ENCODE measurements around the gene SLC35F3.

Gene SLC35F3

DNA sequence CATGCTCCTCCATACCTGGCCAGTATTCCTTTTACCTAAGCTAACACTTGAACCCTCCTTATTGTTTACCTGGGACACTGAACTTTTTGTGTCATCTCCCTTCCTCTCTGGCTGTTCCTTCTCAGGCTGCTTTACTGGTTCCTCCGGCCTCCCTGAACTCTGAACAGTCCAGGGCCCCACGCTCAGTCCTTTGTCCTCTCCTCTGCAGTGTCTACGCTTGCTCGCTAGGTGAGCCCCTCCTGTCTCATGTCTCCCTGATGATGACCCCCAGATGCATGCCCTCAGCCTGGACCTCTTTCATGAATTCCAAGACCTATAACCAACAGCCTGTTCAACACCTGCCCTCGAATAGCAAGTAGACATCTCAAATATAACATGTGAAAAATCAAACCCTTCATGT is 360.4 kb downstream of the SLC35F3 start:
- TF ChIP-seq EZH2phosphoT487 (IDR thresholded peaks at IDR 0.05; ENCODE audit: borderline replicate concordance, low read length) (no peak), CTCF (IDR thresholded peaks at IDR 0.05; ENCODE audit: low read depth, low read length, poor library complexity, severe bottlenecking) (no peak)

DNA sequence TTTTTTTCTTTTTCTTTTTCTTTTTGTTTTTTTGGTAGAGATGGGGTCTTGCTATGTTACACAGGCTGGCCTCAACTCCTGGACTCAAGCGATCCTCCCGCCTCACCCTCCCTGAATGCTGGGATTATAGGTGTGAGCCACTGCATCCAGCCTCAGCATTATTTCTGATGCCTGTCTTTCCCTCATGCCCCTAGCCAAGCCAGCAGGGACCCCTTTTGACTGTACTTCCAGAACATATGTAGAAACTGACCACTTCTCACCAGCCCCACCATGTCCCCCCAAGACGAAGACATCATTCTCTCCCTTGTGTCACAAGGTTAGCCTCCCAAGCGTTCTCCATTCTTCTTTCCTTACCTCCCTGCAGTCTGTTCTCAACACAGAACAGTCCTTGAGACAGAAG is 360.8 kb downstream of the SLC35F3 start:
- Histone ChIP-seq H3K36me3 (ENCODE audit: control insufficient read depth, low read length) (no peaks in the 10 kb centered on the region), H3K4me3 (ENCODE audit: low read length) (no peak overlapping the region), H3K9me2 (replicated peaks; ENCODE audit: control insufficient read depth, low read length) (no peaks in the 10 kb centered on the region), H3K4me2 (ENCODE audit: low read length) (no peak overlapping the region), H3K9me3 (ENCODE audit: control insufficient read depth, insufficient read depth, low read length) (no peaks in the 10 kb centered on the region), H3K4me1 (ENCODE audit: control insufficient read depth, low read length) (no peaks in the 10 kb centered on the region), H3K79me2 (ENCODE audit: control insufficient read depth, low read length) (no peaks in the 10 kb centered on the region), H4K20me1 (ENCODE audit: control insufficient read depth, insufficient read depth, low read depth, low read length) (no peaks in the 10 kb centered on the region), H3K27me3 (ENCODE audit: control insufficient read depth, low read length) (no peaks in the 10 kb centered on the region), H3K27ac (ENCODE audit: low read depth, low read length) (no peak overlapping the region), H3F3A (ENCODE audit: control insufficient read depth, insufficient read depth) (no peaks in the 10 kb centered on the region)
- TF ChIP-seq EZH2phosphoT487 (IDR thresholded peaks at IDR 0.05; ENCODE audit: borderline replicate concordance, low read length) (no peak), CTCF (IDR thresholded peaks at IDR 0.05; ENCODE audit: low read depth, low read length, poor library complexity, severe bottlenecking) (no peak)

More for the DNA sequence above, 360.4 kb downstream of the SLC35F3 start:
- Histone ChIP-seq H3K27ac (ENCODE audit: low read depth, low read length) (no peak overlapping the region), H3K4me3 (ENCODE audit: low read length) (no peak overlapping the region), H3K27me3 (ENCODE audit: control insufficient read depth, low read length) (no peaks in the 10 kb centered on the region), H3K9me2 (replicated peaks; ENCODE audit: control insufficient read depth, low read length) (no peaks in the 10 kb centered on the region), H3F3A (ENCODE audit: control insufficient read depth, insufficient read depth) (no peaks in the 10 kb centered on the region), H3K4me1 (ENCODE audit: control insufficient read depth, low read length) (no peaks in the 10 kb centered on the region), H3K36me3 (ENCODE audit: control insufficient read depth, low read length) (no peaks in the 10 kb centered on the region), H3K4me2 (ENCODE audit: low read length) (no peak overlapping the region), H3K79me2 (ENCODE audit: control insufficient read depth, low read length) (no peaks in the 10 kb centered on the region), H4K20me1 (ENCODE audit: control insufficient read depth, insufficient read depth, low read depth, low read length) (no peaks in the 10 kb centered on the region), H3K9me3 (ENCODE audit: control insufficient read depth, insufficient read depth, low read length) (no peaks in the 10 kb centered on the region)

DNA sequence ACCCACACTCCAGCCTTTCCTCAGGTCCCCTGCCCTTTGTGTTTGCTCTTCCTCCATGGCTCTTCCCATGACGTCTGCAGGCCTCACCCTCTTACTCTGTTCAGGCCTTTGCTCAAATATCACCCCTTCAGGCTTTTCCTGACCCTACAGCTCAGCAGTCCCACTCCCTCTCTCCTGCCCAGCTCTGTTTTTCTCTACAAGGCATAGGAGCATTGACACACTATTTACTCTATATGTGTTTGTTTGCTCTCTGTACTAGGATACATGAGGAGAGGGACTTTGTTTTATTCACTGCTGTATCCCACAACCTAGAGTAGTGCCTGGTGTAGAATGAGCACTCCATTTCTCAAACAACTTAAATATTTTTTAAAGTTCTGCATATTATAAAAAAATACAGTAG is 361.4 kb downstream of the SLC35F3 start:
- Histone ChIP-seq H4K20me1 (ENCODE audit: control insufficient read depth, insufficient read depth, low read depth, low read length) (no peaks in the 10 kb centered on the region), H3K27me3 (ENCODE audit: control insufficient read depth, low read length) (no peaks in the 10 kb centered on the region), H3K36me3 (ENCODE audit: control insufficient read depth, low read length) (no peaks in the 10 kb centered on the region), H3K27ac (ENCODE audit: low read depth, low read length) (no peak overlapping the region), H3K4me3 (ENCODE audit: low read length) (no peak overlapping the region), H3K4me2 (ENCODE audit: low read length) (no peak overlapping the region), H3K9me3 (ENCODE audit: control insufficient read depth, insufficient read depth, low read length) (no peaks in the 10 kb centered on the region), H3F3A (ENCODE audit: control insufficient read depth, insufficient read depth) (no peaks in the 10 kb centered on the region), H3K79me2 (ENCODE audit: control insufficient read depth, low read length) (no peaks in the 10 kb centered on the region), H3K9me2 (replicated peaks; ENCODE audit: control insufficient read depth, low read length) (no peaks in the 10 kb centered on the region), H3K4me1 (ENCODE audit: control insufficient read depth, low read length) (no peaks in the 10 kb centered on the region)
- no peak for TF ChIP-seq CTCF (IDR thresholded peaks at IDR 0.05; ENCODE audit: low read depth, low read length, poor library complexity, severe bottlenecking)
- TF ChIP-seq EZH2phosphoT487 (IDR thresholded peaks at IDR 0.05; ENCODE audit: borderline replicate concordance, low read length) = no peak

DNA sequence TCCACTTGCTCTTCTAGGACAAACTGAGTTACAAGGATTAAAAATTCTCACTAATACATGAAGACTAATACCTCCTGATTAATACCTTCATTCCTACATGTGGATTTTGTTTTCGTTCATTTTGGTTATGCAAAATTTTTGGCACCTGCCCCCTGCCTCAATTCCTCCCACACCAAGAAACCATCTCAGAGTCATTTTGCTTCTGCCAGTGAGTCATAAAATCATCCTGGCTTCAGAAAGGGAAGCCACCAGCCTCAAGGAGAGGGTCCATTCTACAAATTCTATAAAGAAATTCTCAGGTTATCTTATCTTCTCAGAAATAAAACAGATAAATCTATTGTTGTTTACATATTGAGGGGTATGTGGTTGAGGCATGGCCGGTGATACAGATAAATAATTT is 365.6 kb downstream of the SLC35F3 start:
- Histone ChIP-seq H3K4me1 (ENCODE audit: control insufficient read depth, low read length) (no peaks in the 10 kb centered on the region), H3K27ac (ENCODE audit: low read depth, low read length) (no peak overlapping the region), H3K4me2 (ENCODE audit: low read length) (no peak overlapping the region), H3F3A (ENCODE audit: control insufficient read depth, insufficient read depth) (no peaks in the 10 kb centered on the region), H3K36me3 (ENCODE audit: control insufficient read depth, low read length) (no peaks in the 10 kb centered on the region), H3K4me3 (ENCODE audit: low read length) (no peak overlapping the region), H3K9me2 (replicated peaks; ENCODE audit: control insufficient read depth, low read length) (no peaks in the 10 kb centered on the region), H3K79me2 (ENCODE audit: control insufficient read depth, low read length) (no peaks in the 10 kb centered on the region), H3K9me3 (ENCODE audit: control insufficient read depth, insufficient read depth, low read length) (no peaks in the 10 kb centered on the region), H3K27me3 (ENCODE audit: control insufficient read depth, low read length) (no peaks in the 10 kb centered on the region), H4K20me1 (ENCODE audit: control insufficient read depth, insufficient read depth, low read depth, low read length) (no peaks in the 10 kb centered on the region)
- TF ChIP-seq EZH2phosphoT487 (IDR thresholded peaks at IDR 0.05; ENCODE audit: borderline replicate concordance, low read length) (no peak), CTCF (IDR thresholded peaks at IDR 0.05; ENCODE audit: low read depth, low read length, poor library complexity, severe bottlenecking) (no peak)
